GM13976 (cell line): ENCODE measurements around the gene EME2.

Experiments used
- DNase-seq: peaks from one replicate; pipeline ENCODE4 v3.0.0; 2012; ENCODE audit warnings: low spot score
- CTCF ChIP-seq: IDR thresholded peaks from 2 replicates; pipeline ENCODE4 v1.5.1; 2012; ENCODE audit warnings: borderline replicate concordance, mild to moderate bottlenecking; ENCODE audit not compliant: insufficient read depth; ENCODE audit errors: extremely low read depth, missing control alignments, control extremely low read depth
- in situ Hi-C: fragments of 300-500 bp; cut with MboI; formaldehyde crosslinking; loops from one replicate; pipeline ENCODE4 v1.12.0; 2022; ENCODE audit warnings: low sequenced_read_pairs, mixed read lengths, inconsistent platforms; ENCODE audit not compliant: unreplicated experiment

Gene EME2

GRCh38 chr16:1777375-1778199, 5.0 kb downstream of the EME2 start:
- no peak for TF ChIP-seq CTCF
- DNase-seq, result no peak
- in situ Hi-C loops, result no loop called here

DNA sequence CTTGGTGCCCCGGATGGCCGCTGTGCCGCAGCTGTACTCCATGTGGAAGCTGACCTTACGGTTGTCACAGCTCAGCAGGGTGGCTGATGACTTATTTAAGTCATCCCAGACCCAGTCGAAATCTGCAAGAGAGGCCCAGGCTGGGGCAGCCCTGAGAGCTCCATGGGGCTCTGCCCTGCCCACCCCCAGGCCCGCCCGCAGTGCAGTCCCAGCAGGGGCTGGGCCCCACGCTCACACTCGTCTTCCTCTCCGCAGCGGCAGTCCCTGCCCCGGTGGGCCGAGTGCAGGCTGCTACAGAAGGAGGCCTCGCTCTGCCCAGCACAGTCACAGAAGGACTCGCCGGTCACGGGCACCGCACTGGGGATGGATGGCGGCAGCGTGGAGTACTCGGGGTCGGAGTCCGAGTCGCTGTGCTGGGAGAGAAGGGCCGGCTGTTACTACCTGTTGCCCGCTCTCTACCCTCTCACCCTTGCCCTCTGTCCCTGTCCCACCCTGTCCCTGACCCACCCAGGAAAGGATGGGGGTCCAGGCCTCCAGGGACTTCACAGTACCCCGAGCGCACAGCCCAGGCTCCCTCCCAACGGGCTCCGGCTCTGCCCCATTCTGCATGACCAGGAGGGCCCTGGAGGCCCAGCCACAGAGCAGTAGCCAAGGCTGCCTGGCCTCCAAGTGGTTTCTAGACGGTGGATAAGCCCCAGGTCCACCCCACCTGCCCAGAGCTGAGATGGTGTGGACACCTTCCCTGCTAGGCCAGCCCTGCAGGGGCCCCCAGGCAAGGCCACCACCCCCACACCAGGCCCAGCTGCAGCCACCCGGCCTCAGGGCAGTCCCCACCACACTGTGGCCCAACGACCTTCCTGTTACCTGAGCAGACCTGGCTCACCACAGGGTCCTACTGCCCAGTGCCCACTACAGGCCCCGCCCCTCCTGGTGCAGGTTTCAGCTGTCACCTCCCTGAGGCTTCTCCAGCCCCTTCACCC, 5.9 kb downstream of the EME2 start:
- TF ChIP-seq CTCF, result no peak

DNA sequence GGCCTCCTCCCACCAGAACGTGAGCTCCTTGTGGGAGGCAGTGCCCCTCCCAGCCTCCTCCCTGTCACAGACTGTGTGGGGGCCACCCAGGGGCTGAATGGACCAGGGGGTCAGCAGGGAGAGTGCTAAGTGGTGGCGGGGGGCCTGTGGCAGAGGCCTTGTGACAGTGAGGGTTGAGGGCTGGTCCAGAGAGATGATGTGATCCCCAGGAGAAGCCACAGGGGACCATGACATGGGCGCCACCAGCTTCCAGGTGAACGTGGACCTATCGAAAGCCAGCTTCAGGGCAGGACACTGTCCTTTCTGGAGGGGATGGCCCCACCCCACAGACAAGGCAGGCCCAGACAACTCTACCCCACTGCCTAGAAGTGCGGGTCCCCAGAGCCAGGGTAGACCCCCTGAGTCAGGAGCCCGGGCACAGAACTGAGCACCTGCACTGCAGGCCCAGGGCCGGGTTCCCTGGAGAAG, 6.7 kb downstream of the EME2 start:
- in situ Hi-C loops, result no loop called here
- DNase-seq, result no peak
- no peak for TF ChIP-seq CTCF

More for the DNA sequence above, 5.9 kb downstream of the EME2 start:
- in situ Hi-C loops, result no loop called here
- no peak for DNase-seq

DNA sequence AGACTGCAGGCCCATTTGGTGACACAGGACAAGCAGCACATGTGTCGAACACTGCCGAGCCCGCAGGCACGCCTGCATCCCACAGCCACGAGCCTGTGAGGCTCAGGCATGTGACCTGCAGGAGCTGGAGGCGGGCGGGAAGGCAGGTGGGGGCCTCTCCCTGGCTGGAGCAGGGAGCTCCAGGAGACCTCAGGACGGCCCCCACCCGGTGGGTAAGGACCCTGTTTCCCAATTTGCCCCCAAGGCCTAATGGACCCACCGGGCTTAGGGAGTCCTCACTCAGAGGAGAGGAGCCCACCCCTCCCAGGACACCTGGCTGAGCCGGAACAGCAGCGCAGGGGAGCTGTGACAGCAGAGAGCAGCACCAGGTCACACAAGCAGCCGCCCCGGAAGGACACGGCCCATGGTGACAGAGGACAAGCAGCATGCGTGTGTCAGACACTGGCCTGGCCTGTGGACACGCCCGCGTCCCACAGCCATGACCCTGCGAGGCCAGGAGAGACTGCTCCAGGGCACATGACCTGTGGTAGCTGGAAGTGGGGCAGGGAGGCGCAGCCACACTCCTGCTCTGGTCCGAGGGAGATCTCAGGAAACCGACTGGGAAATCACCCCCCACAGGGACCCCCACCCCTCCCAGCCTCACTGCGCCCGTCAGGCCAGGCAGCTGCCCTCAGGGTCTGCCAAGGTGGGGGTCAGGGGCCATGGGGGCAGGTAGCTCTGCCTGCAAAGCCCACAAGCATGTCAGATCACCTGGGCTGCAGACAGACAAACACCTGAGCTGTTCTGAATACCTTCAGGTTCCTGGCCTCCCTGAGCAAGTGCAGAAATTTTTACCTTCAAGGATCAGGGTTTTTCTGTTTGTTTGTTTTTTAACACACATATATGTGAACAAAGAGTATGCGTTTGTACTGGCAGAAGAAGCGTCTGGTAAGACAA, 7.4 kb downstream of the EME2 start:
- TF ChIP-seq CTCF, result no peak
- DNase-seq, result no peak
- in situ Hi-C loops, result no loop called here

- DNase-seq, result no peak
- TF ChIP-seq CTCF, result no peak
- in situ Hi-C loops, result no loop called here
These were observed 8.1 kb downstream of the EME2 start for GRCh38 chr16:1780677-1781072.

- no peak for TF ChIP-seq CTCF
- in situ Hi-C loops, result no loop called here
- DNase-seq, result no peak
These were observed 8.6 kb downstream of the EME2 start for GRCh38 chr16:1781254-1781653.
